Cardiac fibroblast (primary cell): Measurements from ENCODE around the gene TLK1.
A peak's percentile ranks its signal among the peaks of the same experiment; 100 is the strongest.

Source experiments
- DNase-seq, 2 donors: peaks; one replicate each; pipeline versions ENCODE4 v3.0.0 to v3.0.0-alpha.2; 2010; ENCODE audit warnings: low read depth in 2 of 2
- H3K4me3 ChIP-seq, 2 donors: replicated peaks in 1 of 2; 1 replicate in 1 of 2; 2 replicates in 1 of 2; pipeline ENCODE4 v1.5.1; 2011; ENCODE audit warnings: low read depth in 2 of 2, low read length in 2 of 2, mild to moderate bottlenecking in 2 of 2, moderate library complexity in 1 of 2
- TF ChIP-seq, protein P1 (sequence below): IDR thresholded peaks from one replicate; pipeline ENCODE4 v1.5.1; 2011; ENCODE audit warnings: low read depth, mild to moderate bottlenecking, low read length, inconsistent platforms

TLK1 gene

DNA sequence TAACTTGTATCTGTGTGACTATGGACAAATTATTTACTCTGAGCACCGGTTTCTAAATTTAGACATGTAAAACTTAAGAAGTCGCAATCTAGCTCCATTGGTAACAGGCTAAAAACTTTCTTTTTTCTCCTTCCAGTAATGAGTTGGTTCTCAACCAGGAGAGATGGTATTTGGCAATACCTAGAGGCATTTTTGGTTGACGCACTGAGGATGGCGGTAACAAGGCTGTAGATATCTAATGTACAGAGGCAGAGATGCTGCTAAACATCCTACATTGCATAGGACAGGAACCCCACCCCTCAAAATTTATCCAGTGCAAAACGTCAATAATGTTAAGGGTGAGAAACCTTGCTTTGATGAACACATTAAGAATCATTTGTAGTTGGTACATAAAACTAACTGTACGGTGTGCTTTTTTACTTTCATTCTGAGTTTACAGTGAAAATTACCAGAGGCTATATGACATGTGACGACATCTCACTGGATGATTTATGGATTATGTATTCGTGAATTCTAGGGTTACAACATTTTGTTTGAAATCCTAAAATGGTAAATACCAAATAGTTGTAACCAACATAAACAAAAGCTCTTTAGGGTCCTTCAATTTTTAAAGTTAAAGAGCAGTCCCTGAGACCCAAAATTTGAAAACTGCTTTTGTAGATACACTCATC is 91.3 kb downstream of the TLK1 start:
- no peak overlapping the region for H3K4me3 ChIP-seq
- TF ChIP-seq, protein P1, sequence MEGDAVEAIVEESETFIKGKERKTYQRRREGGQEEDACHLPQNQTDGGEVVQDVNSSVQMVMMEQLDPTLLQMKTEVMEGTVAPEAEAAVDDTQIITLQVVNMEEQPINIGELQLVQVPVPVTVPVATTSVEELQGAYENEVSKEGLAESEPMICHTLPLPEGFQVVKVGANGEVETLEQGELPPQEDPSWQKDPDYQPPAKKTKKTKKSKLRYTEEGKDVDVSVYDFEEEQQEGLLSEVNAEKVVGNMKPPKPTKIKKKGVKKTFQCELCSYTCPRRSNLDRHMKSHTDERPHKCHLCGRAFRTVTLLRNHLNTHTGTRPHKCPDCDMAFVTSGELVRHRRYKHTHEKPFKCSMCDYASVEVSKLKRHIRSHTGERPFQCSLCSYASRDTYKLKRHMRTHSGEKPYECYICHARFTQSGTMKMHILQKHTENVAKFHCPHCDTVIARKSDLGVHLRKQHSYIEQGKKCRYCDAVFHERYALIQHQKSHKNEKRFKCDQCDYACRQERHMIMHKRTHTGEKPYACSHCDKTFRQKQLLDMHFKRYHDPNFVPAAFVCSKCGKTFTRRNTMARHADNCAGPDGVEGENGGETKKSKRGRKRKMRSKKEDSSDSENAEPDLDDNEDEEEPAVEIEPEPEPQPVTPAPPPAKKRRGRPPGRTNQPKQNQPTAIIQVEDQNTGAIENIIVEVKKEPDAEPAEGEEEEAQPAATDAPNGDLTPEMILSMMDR, result no peak
- DNase-seq, result peak in 1 of 2 donors; percentile 7

DNA sequence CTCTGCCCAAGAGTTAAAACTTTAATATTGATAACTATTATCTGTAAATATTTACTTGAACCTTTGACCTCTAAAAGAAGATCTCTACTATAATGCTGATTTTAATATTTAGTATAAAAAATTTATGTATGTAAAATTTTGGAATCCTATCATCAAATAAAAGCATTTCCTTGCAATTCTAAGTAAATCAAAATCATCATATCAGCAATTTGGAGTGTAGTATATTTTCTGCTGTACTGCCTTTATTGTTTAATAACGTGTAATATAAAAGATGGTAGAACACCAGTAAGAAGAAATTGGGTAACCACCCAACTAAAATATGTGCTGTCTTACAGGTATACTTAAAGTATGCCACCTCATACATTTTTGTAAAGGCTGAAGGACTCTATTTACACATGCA is 94.6 kb downstream of the TLK1 start:
- TF ChIP-seq, protein P1, result no peak
- H3K4me3 ChIP-seq, result no peak overlapping the region
- no peak for DNase-seq

DNA sequence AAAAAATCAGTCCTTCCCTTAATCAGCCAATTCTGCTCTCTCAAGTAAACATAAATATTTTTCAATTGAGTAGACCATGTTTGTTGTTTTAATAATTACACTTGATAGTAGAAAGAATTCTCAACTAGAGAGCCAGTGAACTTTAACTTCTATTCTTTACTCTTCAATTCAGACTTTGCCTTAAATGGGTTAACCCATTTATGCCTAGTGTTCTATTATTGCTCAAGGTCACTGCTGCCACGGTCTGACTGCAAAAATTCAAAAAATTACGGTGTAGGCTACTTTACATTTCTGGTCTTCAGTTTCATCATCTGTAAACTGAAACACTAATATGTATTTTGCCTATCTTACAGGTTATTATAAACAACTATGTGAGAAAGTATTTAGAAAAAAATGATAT is 103.1 kb downstream of the TLK1 start:
- no peak overlapping the region for H3K4me3 ChIP-seq
- no peak for DNase-seq
- TF ChIP-seq, protein P1, result no peak

DNA sequence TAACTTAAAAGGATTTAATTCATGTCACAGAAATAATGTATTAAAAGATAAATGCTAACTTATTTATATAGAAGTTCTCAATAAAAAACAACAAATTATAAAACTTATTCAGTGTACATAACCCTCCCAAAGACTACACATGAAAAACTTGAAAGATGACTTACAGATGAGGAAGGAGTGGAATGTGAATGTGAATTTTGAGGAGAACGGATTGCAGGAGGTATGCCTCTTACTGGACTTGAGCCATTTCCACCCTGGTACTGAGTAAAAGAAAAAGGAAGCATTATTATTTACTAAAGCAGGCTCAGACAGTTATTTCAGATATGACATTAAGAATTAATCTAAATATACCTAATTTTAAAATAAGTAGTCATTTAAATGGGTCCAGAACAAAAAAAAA is 104.4 kb downstream of the TLK1 start:
- DNase-seq, result peak; percentile 19 to 61
- TF ChIP-seq, protein P1, result no peak
- no peak overlapping the region for H3K4me3 ChIP-seq

DNA sequence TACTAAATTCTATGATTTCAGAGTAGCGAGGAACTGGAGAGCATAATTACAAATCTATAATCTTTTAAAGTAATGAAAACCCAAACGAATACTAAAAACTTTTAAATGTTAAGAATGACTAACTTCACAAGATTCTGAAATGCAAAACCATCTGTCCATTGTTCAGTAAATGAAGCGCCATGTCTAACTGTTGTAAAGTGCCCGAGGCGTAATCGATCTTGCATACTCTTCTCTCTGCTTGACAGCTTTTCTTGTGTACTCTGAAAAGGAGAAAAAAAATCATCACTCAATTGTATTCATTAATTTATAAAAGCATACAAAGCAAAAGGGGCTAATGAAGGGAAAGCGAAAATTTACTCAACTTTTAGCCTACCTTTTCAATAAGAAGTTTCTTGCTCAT is 111.0 kb downstream of the TLK1 start:
- TF ChIP-seq, protein P1, result no peak
- no peak for DNase-seq
- no peak overlapping the region for H3K4me3 ChIP-seq

DNA sequence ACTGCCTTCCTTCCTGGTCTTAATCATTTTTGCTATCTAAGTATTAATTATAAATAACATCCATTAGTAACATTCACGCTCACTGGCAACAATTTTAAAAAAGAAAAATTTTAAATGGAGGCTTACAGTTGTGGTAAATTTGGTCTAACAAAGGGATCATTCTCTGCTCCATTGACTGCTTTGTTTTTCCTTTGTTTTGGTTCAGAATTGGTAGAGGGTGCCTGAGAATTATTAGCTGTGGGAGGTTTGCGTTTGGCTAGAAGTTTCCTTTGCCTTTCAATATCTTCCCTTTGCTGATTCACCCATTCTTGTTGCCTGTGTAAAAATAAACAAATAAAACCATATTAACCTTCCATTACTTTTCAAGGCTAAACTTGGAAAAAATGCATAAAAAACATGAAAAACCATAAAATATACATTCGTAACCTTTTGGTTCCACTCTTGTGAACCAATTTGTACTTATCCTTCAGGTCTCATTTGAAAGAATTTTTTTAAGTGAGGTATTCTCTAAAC is 114.6 kb downstream of the TLK1 start:
- TF ChIP-seq, protein P1, result no peak
- no peak for DNase-seq
- H3K4me3 ChIP-seq, result no peak overlapping the region

DNA sequence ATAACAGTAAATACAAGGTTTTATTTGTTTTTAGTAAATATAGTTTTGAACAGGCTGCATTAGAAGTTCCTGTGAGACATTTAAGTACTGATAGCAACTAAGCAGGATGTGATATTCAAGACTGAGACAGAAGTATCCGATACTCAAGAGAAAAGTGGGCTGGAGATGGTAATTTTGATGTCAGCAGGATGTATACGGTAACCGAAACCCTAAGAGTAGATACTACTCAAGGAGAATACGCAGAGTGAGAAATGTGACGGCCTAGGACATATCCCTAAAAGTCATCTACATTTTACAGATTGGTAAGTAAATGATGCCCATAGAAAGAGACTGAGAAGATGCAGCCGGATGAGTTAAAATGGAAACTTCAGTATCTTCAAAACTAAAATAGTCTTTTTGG is 116.3 kb downstream of the TLK1 start:
- H3K4me3 ChIP-seq, result no peak overlapping the region
- TF ChIP-seq, protein P1, result no peak
- no peak for DNase-seq
